H1 (cell line): ENCODE data around the gene PIF1. TPM values are rescaled to one million over a fixed set of nuclear protein-coding genes. Genes with fewer than 3 reads are reported as not detected.

Experiments used
- CTCF ChIA-PET: fragments of 300-600 bp; sonication (Branson Sonifier 250); formaldehyde crosslinking; loops from one replicate; lab custom pipeline; 2021; ENCODE audit not compliant: partially characterized antibody; lab: Charles Lee
- POLR2A ChIA-PET: fragments of 300-600 bp; sonication (Branson Sonifier 250); formaldehyde crosslinking; loops from one replicate; lab custom pipeline; 2021; ENCODE audit warnings: inconsistent platforms; ENCODE audit not compliant: partially characterized antibody; lab: Charles Lee
- DNase-seq, 2 experiments: peaks; one replicate each; pipeline versions ENCODE4 v3.0.0 to v3.0.0-alpha.2; 2010 to 2022; ENCODE audit warnings: low spot score in 2 of 2, low read depth in 1 of 2, mixed read lengths in 1 of 2
- FAIRE-seq: peaks from 2 replicates; lab custom pipeline; 2011; peaks lifted over from hg19 to GRCh38; lab: Jason Lieb, UNC
- H2AFZ ChIP-seq: 2 replicates; pipeline ENCODE4 v1.8.1; 2012; ENCODE audit warnings: low read length, inconsistent platforms
- H2AK5ac ChIP-seq: 2 replicates; pipeline ENCODE4 v1.6.1; 2013; ENCODE audit warnings: low read depth, low read length
- H2BK120ac ChIP-seq: replicated peaks from 2 replicates; pipeline ENCODE3; 2013; ENCODE audit warnings: low read depth, low read length, inconsistent platforms
- H2BK12ac ChIP-seq: 2 replicates; pipeline ENCODE4 v1.6.1; 2013; ENCODE audit warnings: low read depth, low read length
- H2BK15ac ChIP-seq: 2 replicates; pipeline ENCODE4 v1.6.1; 2013; ENCODE audit warnings: low read length
- H2BK20ac ChIP-seq: 2 replicates; pipeline ENCODE4 v1.6.1; 2013; ENCODE audit warnings: low read length
- H2BK5ac ChIP-seq: 2 replicates; pipeline ENCODE4 v1.6.1; 2013; ENCODE audit warnings: low read depth, low read length
- H3K14ac ChIP-seq: 2 replicates; pipeline ENCODE4 v1.6.1; 2013; ENCODE audit warnings: inconsistent platforms; ENCODE audit not compliant: insufficient read length
- H3K18ac ChIP-seq: 2 replicates; pipeline ENCODE4 v1.6.1; 2013; ENCODE audit warnings: low read length; ENCODE audit errors: extremely low read depth
- H3K23ac ChIP-seq: 2 replicates; pipeline ENCODE4 v1.6.1; 2013; ENCODE audit warnings: inconsistent platforms; ENCODE audit not compliant: insufficient read length
- H3K23me2 ChIP-seq: 2 replicates; pipeline ENCODE4 v1.6.1; 2013; ENCODE audit warnings: low read depth, low read length
- H3K27ac ChIP-seq: 2 replicates; pipeline ENCODE4 v1.6.1; 2011; ENCODE audit warnings: low read depth, low read length, inconsistent platforms
- H3K27me3 ChIP-seq, 4 experiments: replicated peaks in 1 of 4; 1 replicate in 1 of 4; 2 replicates in 3 of 4; pipeline versions ENCODE4 v1.6.1 to v1.8.1; 2011 to 2013; ENCODE audit warnings: low read length in 3 of 4, mild to moderate bottlenecking in 3 of 4, inconsistent platforms in 2 of 4, mixed read lengths in 2 of 4, moderate library complexity in 1 of 4; ENCODE audit not compliant: control insufficient read depth in 3 of 4, insufficient read depth in 3 of 4; ENCODE audit errors: extremely low read depth in 1 of 4
- H3K36me3 ChIP-seq, 4 experiments: 2 replicates each; pipeline versions ENCODE4 v1.6.1 to v1.8.1; 2011 to 2013; ENCODE audit warnings: mild to moderate bottlenecking in 4 of 4, low read length in 3 of 4, moderate library complexity in 2 of 4, control low read depth in 1 of 4, inconsistent platforms in 1 of 4; ENCODE audit not compliant: insufficient read depth in 4 of 4, control insufficient read depth in 2 of 4
- H3K4ac ChIP-seq: replicated peaks from 2 replicates; pipeline ENCODE3; 2013; ENCODE audit warnings: low read length, low read depth, mixed read lengths, inconsistent platforms; ENCODE audit not compliant: insufficient read length
- H3K4me1 ChIP-seq, 4 experiments: replicated peaks in 1 of 4; 1 replicate in 1 of 4; 2 replicates in 3 of 4; pipeline versions ENCODE4 v1.6.1 to v1.8.1; 2011 to 2013; ENCODE audit warnings: low read length in 3 of 4, inconsistent platforms in 2 of 4, mixed read lengths in 1 of 4; ENCODE audit not compliant: insufficient read depth in 4 of 4, control insufficient read depth in 3 of 4
- H3K4me2 ChIP-seq, 2 experiments: 2 replicates each; pipeline versions ENCODE4 v1.6.1 to v1.8.1; 2011 to 2013; ENCODE audit warnings: low read depth in 2 of 2, low read length in 2 of 2, control low read depth in 1 of 2, inconsistent platforms in 1 of 2, mild to moderate bottlenecking in 1 of 2; ENCODE audit not compliant: insufficient read depth in 1 of 2
- H3K4me3 ChIP-seq, 4 experiments: fragments of 200-600, 300-600 bp in 1 of 4; sonication (generic), shearing (Covaris generic), sonication (Bioruptor Twin) in 1 of 4; 2 replicates each; pipeline versions ENCODE4 v1.5.1 to v1.8.1; 2011 to 2016; ENCODE audit warnings: low read length in 4 of 4, low read depth in 3 of 4, control low read depth in 2 of 4, inconsistent platforms in 2 of 4, mild to moderate bottlenecking in 2 of 4, mixed read lengths in 1 of 4, moderate library complexity in 1 of 4; ENCODE audit not compliant: insufficient read depth in 2 of 4; ENCODE audit errors: extremely low read depth in 1 of 4
- H3K56ac ChIP-seq: replicated peaks from 2 replicates; pipeline ENCODE3; 2013; ENCODE audit warnings: low read depth, mild to moderate bottlenecking, mixed read lengths, low read length, inconsistent platforms; ENCODE audit not compliant: insufficient read length
- H3K79me1 ChIP-seq: 2 replicates; pipeline ENCODE4 v1.6.1; 2013; ENCODE audit warnings: low read depth, low read length, control low read depth
- H3K79me2 ChIP-seq, 2 experiments: 2 replicates each; pipeline versions ENCODE4 v1.6.1 to v1.8.1; 2012 to 2013; ENCODE audit warnings: low read length in 2 of 2, mild to moderate bottlenecking in 2 of 2, inconsistent platforms in 1 of 2; ENCODE audit not compliant: insufficient read depth in 2 of 2, control insufficient read depth in 1 of 2
- H3K9ac ChIP-seq, 4 experiments: replicated peaks in 1 of 4; 1 replicate in 1 of 4; 2 replicates in 3 of 4; pipeline versions ENCODE4 v1.6.1 to v1.8.1; 2011 to 2013; ENCODE audit warnings: low read depth in 3 of 4, low read length in 3 of 4, control low read depth in 2 of 4, mild to moderate bottlenecking in 2 of 4, moderate library complexity in 2 of 4, inconsistent platforms in 1 of 4; ENCODE audit errors: extremely low read depth in 1 of 4
- H3K9me3 ChIP-seq, 2 experiments: 2 replicates each; pipeline versions ENCODE4 v1.6.1 to v1.8.1; 2012 to 2013; ENCODE audit warnings: mild to moderate bottlenecking in 2 of 2, moderate library complexity in 2 of 2, control low read depth in 1 of 2, inconsistent platforms in 1 of 2, low read depth in 1 of 2, low read length in 1 of 2, mixed read lengths in 1 of 2; ENCODE audit not compliant: insufficient read depth in 2 of 2
- H4K20me1 ChIP-seq, 2 experiments: replicated peaks in 1 of 2; 2 replicates each; pipeline versions ENCODE3 to v1.8.1; 2011 to 2013; ENCODE audit warnings: inconsistent platforms in 2 of 2, low read length in 2 of 2, mild to moderate bottlenecking in 1 of 2; ENCODE audit not compliant: insufficient read depth in 2 of 2, control insufficient read depth in 1 of 2
- H4K5ac ChIP-seq: 2 replicates; pipeline ENCODE4 v1.6.1; 2013; ENCODE audit warnings: low read length, low read depth, mixed read lengths, inconsistent platforms; ENCODE audit not compliant: insufficient read length
- H4K8ac ChIP-seq: 2 replicates; pipeline ENCODE4 v1.8.0; 2013; ENCODE audit warnings: mild to moderate bottlenecking, moderate library complexity, low read length, inconsistent platforms; ENCODE audit not compliant: insufficient read depth; ENCODE audit errors: extremely low read depth
- H4K91ac ChIP-seq: replicated peaks from 2 replicates; pipeline ENCODE3; 2013; ENCODE audit warnings: low read length, mixed read lengths, inconsistent platforms; ENCODE audit not compliant: insufficient read length
- ATF2 ChIP-seq: IDR thresholded peaks from 2 replicates; pipeline ENCODE4 v1.6.1; 2012; ENCODE audit warnings: low read length, inconsistent platforms
- CTBP2 ChIP-seq: IDR thresholded peaks from 2 replicates; pipeline ENCODE4 v1.7.0; 2011; ENCODE audit warnings: borderline replicate concordance, mild to moderate bottlenecking, moderate library complexity, mixed read lengths, low read length; ENCODE audit not compliant: insufficient read depth, insufficient read length
- EZH2 ChIP-seq: fragments of 200-600 bp; sonication (generic); IDR thresholded peaks from 2 replicates; pipeline ENCODE4 v1.7.1; 2012; ENCODE audit warnings: low read depth, mild to moderate bottlenecking, moderate library complexity, low read length, inconsistent platforms; ENCODE audit not compliant: severe bottlenecking
- FOSL1 ChIP-seq: IDR thresholded peaks from 2 replicates; pipeline ENCODE4 v1.6.1; 2011; ENCODE audit warnings: mild to moderate bottlenecking, low read depth, low read length, moderate library complexity; ENCODE audit not compliant: insufficient read depth
- GTF2F1 ChIP-seq: IDR thresholded peaks from 2 replicates; pipeline ENCODE4 v1.6.1; 2012; ENCODE audit warnings: low read depth, low read length, improper control_type of control experiment, borderline replicate concordance
- RFX5 ChIP-seq: IDR thresholded peaks from 2 replicates; pipeline ENCODE4 v1.6.1; 2011; ENCODE audit warnings: low read depth, low read length, improper control_type of control experiment, borderline replicate concordance
- RXRA ChIP-seq: IDR thresholded peaks from 2 replicates; pipeline ENCODE4 v1.6.1; 2011; ENCODE audit warnings: low read depth, mild to moderate bottlenecking, low read length, moderate library complexity; ENCODE audit not compliant: insufficient read depth
- SAP30 ChIP-seq: fragments of 300-600 bp; sonication (generic); IDR thresholded peaks from 2 replicates; pipeline ENCODE4 v1.7.1; 2012; ENCODE audit warnings: low read length, moderate library complexity, mild to moderate bottlenecking, inconsistent platforms; ENCODE audit not compliant: insufficient read depth, insufficient replicate concordance
- SUZ12 ChIP-seq: fragments of 200-600 bp; sonication (generic); IDR thresholded peaks from 2 replicates; pipeline ENCODE4 v1.6.1; 2012; ENCODE audit warnings: mild to moderate bottlenecking, inconsistent platforms, low read length, moderate library complexity, mixed read lengths
- TBP ChIP-seq: IDR thresholded peaks from 2 replicates; pipeline ENCODE4 v1.6.1; 2011; ENCODE audit warnings: low read depth, low read length, improper control_type of control experiment
- TCF12 ChIP-seq: IDR thresholded peaks from 2 replicates; pipeline ENCODE4 v1.6.1; 2011; ENCODE audit warnings: low read depth, mild to moderate bottlenecking, low read length
- WGBS, 2 experiments: shearing (Covaris generic) in 1 of 2; methylation state at CpG; one replicate each; pipeline versions ENCODE4 v1.1.6 to v1.1.7; 2013 to 2015; ENCODE audit warnings: low lambda C conversion rate in 2 of 2, mixed read lengths in 2 of 2, inconsistent platforms in 1 of 2, low coverage in 1 of 2, missing lambda C conversion rate in 1 of 2; ENCODE audit not compliant: insufficient replicate concordance in 2 of 2, insufficient coverage in 1 of 2, insufficient read length in 1 of 2; ENCODE audit errors: extremely low coverage in 1 of 2, missing lambda C conversion rate in 1 of 2; 5-methylcytosine and 5-hydroxymethylcytosine counted together
- polyA plus RNA-seq, 7 experiments: library from polyadenylated mRNA; depleted of rRNA in 3 of 7; stranded (reverse) in 5 of 7; unstranded in 2 of 7; fragments of >200 nt in 5 of 7; fragments of 200-250 nt in 2 of 7; gene quantifications; 1 replicate in 5 of 7; 2 replicates in 1 of 7; 4 replicates in 1 of 7; pipeline versions ENCODE4 v1.2.1 to v1.2.3, GENCODE V29; 2011 to 2013; ENCODE audit warnings: missing spikeins in 2 of 7, mixed read lengths in 2 of 7
- total RNA-seq: library from RNA; stranded (reverse); fragmentation: NEBNext Ultra II Directional; extraction: Animal tissue kit (Norgen Biotek cat#: 25700); gene quantifications from 2 replicates; pipeline ENCODE4 v1.2.1, GENCODE V29; 2021

Gene PIF1
- total and polyA plus RNA-seq, 2 of the 8 experiments (the other 6 are each of a cell fraction or from before 2014, with no cell fraction given), result 73.3 to 138 TPM

- H3K36me3 ChIP-seq, result peaks cover 9 to 18% (median 16%) of the 10 kb centered on the region in 4 experiments; a peak in 6 of 8 replicates
- no peak overlapping the region for H3K4me3 ChIP-seq
- no peak overlapping the region for H2AFZ ChIP-seq
- no peak overlapping the region for H2BK20ac ChIP-seq
- no peaks in the 10 kb centered on the region for H3K23me2 ChIP-seq
- peak overlapping the region in 1 of 2 experiments; percentile 36; a peak in 1 of 4 replicates for H3K4me2 ChIP-seq
- H4K8ac ChIP-seq, result no peak overlapping the region
- no peak overlapping the region for H3K56ac ChIP-seq
- H2AK5ac ChIP-seq, result no peak overlapping the region
- H2BK120ac ChIP-seq, result no peak overlapping the region
- ChIA-PET POLR2A (interaction anchor here (0.7 to 1.7 kb wide), 12 partner anchors 11 to 163 kb away, joined by 3 to 10 read pairs (median 4); partner anchors contain the start of gene PIF1), CTCF (interaction anchor here (0.7 to 2.9 kb wide), 9 partner anchors 11 to 87 kb away, joined by 3 to 10 read pairs (median 3); no protein-coding TSS in a partner anchor)
- no peak overlapping the region for H3K14ac ChIP-seq
- FAIRE-seq (no peak), DNase-seq (no peak)
- H3K79me1 ChIP-seq, result peaks cover 19% of the 10 kb centered on the region
- peak overlapping the region; percentile 92; the same call in 1 of the 2 replicates for H2BK15ac ChIP-seq
- H2BK12ac ChIP-seq, result peak overlapping the region; percentile 33; the same call in 1 of the 2 replicates
- H3K27ac ChIP-seq, result no peak overlapping the region
- 100% methylated on average over 1 of the region's 1 CpG; no CpG with 5 or more reads in 1 of the 2 experiments for WGBS, 2 experiments
- no peak overlapping the region for H3K9ac ChIP-seq
- peak overlapping the region; percentile 79 for H2BK5ac ChIP-seq
- H3K4ac ChIP-seq, result no peak overlapping the region
- no peak overlapping the region for H3K23ac ChIP-seq
- peaks cover 0 to 14% of the 10 kb centered on the region in 2 experiments for H4K20me1 ChIP-seq
- H3K18ac ChIP-seq, result 0 out of 2 replicates have a peak overlapping the region, but pooled peaks have one; percentile 22
- H4K5ac ChIP-seq, result no peak overlapping the region
- no peaks in the 10 kb centered on the region for H3K9me3 ChIP-seq
- peaks cover 5 to 29% (median 19%) of the 10 kb centered on the region in 4 experiments for H3K4me1 ChIP-seq
- H4K91ac ChIP-seq, result no peak overlapping the region
- H3K27me3 ChIP-seq, result no peaks in the 10 kb centered on the region
- peaks cover 0 to 14% of the 10 kb centered on the region in 2 experiments; a peak in 2 of 4 replicates for H3K79me2 ChIP-seq
- TF ChIP-seq EZH2 (no peak), RXRA (no peak), SAP30 (no peak), TCF12 (no peak), GTF2F1 (no peak), RFX5 (no peak), ATF2 (no peak), FOSL1 (no peak), CTBP2 (no peak), TBP (no peak), SUZ12 (no peak)
These were observed 37.0 kb upstream of the PIF1 start for GRCh38 chr15:64862408-64862807.
